Natural killer cell (primary cell): ENCODE results near the gene SLC25A41. TPM values are rescaled to one million over a fixed set of nuclear protein-coding genes. Genes with fewer than 3 reads are reported as not detected.

Experiments used
- ATAC-seq, 3 donors: fragments of 150-1000 bp in 2 of 3; fragments of 200-7000 bp in 1 of 3; cut with Tn5 transposase; 1 replicate in 1 of 3; 2 replicates in 2 of 3; pipeline ENCODE4 v1.10.0; 2021; ENCODE audit warnings: mild to moderate bottlenecking in 2 of 3, moderate library complexity in 2 of 3
- DNase-seq, 2 donors: peaks; one replicate each; pipeline versions ENCODE4 v3.0.0 to v3.0.0-alpha.2; 2013 to 2021; ENCODE audit warnings: mixed read lengths in 1 of 2
- H3K27ac ChIP-seq: one replicate; pipeline ENCODE4 v1.5.1; 2013; ENCODE audit warnings: mild to moderate bottlenecking, low read length
- H3K27me3 ChIP-seq: one replicate; pipeline ENCODE4 v1.6.1; 2013; ENCODE audit warnings: low read length; ENCODE audit not compliant: control insufficient read depth, insufficient read depth
- H3K36me3 ChIP-seq: one replicate; pipeline ENCODE4 v1.6.1; 2013; ENCODE audit warnings: low read length; ENCODE audit not compliant: control insufficient read depth, insufficient read depth
- H3K4me1 ChIP-seq: one replicate; pipeline ENCODE4 v1.6.1; 2013; ENCODE audit warnings: low read length; ENCODE audit not compliant: control insufficient read depth, insufficient read depth
- H3K4me3 ChIP-seq: one replicate; pipeline ENCODE4 v1.5.1; 2013; ENCODE audit warnings: low read length
- H3K9me3 ChIP-seq: one replicate; pipeline ENCODE4 v1.6.1; 2013; ENCODE audit warnings: low read length; ENCODE audit not compliant: control insufficient read depth, insufficient read depth
- H3K27ac Mint-ChIP-seq, 2 donors: one replicate each; pipeline ENCODE4 v1.8.0; 2022; ENCODE audit warnings: mild to moderate bottlenecking in 2 of 2, mixed read lengths in 2 of 2, moderate library complexity in 1 of 2
- H3K27me3 Mint-ChIP-seq, 2 donors: one replicate each; pipeline ENCODE4 v1.8.0; 2022; ENCODE audit warnings: low read depth in 2 of 2, mixed read lengths in 2 of 2
- H3K36me3 Mint-ChIP-seq: one replicate; pipeline ENCODE4 v1.8.0; 2022; ENCODE audit warnings: mixed read lengths
- H3K4me1 Mint-ChIP-seq, 2 donors: one replicate each; pipeline ENCODE4 v1.8.0; 2022; ENCODE audit warnings: mixed read lengths in 2 of 2
- H3K4me3 Mint-ChIP-seq: one replicate; pipeline ENCODE4 v1.8.0; 2022; ENCODE audit warnings: mild to moderate bottlenecking, moderate library complexity, mixed read lengths
- H3K9me3 Mint-ChIP-seq, 2 donors: one replicate each; pipeline ENCODE4 v1.8.0; 2022; ENCODE audit warnings: mixed read lengths in 2 of 2
- WGBS: methylation state at CpG from one replicate; pipeline ENCODE4 v1.1.7; 2013; ENCODE audit warnings: missing lambda C conversion rate; ENCODE audit not compliant: insufficient coverage; 5-methylcytosine and 5-hydroxymethylcytosine counted together
- intact Hi-C: fragments of 100-400 bp; cut with micrococcal nuclease; formaldehyde crosslinking; loops from one replicate; pipeline ENCODE4 v1.14.2; 2022
- total RNA-seq, 4 donors: library from RNA; stranded (reverse); fragments of 120-200 nt in 1 of 4; gene quantifications; one replicate each; pipeline versions ENCODE4 v1.2.3 to v1.2.4, GENCODE V29; 2013 to 2022
- TF ChIP-seq, protein P1 (sequence below): fragments of 200-600 bp; IDR thresholded peaks from one replicate; pipeline ENCODE4 v1.8.0; 2022; ENCODE audit warnings: antibody characterized with exemption

The SLC25A41 gene
- total RNA-seq, 3 donors from 2014 or later (not counting 1 experiment from before 2014, with no cell fraction given) = not detected

DNA sequence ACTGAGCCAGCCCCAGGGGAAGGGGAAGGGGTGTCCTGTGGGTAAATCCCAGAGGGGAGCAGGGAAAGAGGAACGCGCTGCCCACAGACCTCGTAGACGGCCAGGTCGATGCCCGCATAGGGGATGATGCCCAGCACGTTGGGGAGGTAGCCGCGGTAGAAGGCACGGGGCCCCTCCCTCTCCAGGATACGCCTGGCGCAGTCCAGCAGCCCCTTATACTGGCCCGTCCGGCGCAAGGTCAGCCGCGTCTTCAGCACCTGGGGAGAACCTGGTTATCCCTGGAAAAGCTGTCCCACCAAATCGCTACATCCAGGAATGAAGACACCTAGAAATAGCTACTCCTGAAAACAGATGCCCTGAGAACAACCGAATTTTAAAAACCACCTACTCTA lies 18.7 kb upstream of the SLC25A41 start:
- Mint-ChIP-seq H3K4me1 (no peaks in the 10 kb centered on the region), H3K27me3 (peaks cover 0 to 2% of the 10 kb centered on the region in 2 donors), H3K27ac (no peak overlapping the region), H3K4me3 (no peak overlapping the region), H3K9me3 (no peaks in the 10 kb centered on the region), H3K36me3 (no peaks in the 10 kb centered on the region)
- peaks cover 10% of the 10 kb centered on the region for H3K9me3 ChIP-seq
- TF ChIP-seq, protein P1, sequence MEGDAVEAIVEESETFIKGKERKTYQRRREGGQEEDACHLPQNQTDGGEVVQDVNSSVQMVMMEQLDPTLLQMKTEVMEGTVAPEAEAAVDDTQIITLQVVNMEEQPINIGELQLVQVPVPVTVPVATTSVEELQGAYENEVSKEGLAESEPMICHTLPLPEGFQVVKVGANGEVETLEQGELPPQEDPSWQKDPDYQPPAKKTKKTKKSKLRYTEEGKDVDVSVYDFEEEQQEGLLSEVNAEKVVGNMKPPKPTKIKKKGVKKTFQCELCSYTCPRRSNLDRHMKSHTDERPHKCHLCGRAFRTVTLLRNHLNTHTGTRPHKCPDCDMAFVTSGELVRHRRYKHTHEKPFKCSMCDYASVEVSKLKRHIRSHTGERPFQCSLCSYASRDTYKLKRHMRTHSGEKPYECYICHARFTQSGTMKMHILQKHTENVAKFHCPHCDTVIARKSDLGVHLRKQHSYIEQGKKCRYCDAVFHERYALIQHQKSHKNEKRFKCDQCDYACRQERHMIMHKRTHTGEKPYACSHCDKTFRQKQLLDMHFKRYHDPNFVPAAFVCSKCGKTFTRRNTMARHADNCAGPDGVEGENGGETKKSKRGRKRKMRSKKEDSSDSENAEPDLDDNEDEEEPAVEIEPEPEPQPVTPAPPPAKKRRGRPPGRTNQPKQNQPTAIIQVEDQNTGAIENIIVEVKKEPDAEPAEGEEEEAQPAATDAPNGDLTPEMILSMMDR = no peak
- ATAC-seq = no peak
- DNase-seq = no peak
- no peak overlapping the region for H3K27ac ChIP-seq
- 95% methylated on average over 19 of the region's 19 CpGs for WGBS
- H3K27me3 ChIP-seq = no peaks in the 10 kb centered on the region
- H3K4me1 ChIP-seq = no peaks in the 10 kb centered on the region
- intact Hi-C loops = no loop called here
- no peaks in the 10 kb centered on the region for H3K36me3 ChIP-seq
- H3K4me3 ChIP-seq = no peak overlapping the region

DNA sequence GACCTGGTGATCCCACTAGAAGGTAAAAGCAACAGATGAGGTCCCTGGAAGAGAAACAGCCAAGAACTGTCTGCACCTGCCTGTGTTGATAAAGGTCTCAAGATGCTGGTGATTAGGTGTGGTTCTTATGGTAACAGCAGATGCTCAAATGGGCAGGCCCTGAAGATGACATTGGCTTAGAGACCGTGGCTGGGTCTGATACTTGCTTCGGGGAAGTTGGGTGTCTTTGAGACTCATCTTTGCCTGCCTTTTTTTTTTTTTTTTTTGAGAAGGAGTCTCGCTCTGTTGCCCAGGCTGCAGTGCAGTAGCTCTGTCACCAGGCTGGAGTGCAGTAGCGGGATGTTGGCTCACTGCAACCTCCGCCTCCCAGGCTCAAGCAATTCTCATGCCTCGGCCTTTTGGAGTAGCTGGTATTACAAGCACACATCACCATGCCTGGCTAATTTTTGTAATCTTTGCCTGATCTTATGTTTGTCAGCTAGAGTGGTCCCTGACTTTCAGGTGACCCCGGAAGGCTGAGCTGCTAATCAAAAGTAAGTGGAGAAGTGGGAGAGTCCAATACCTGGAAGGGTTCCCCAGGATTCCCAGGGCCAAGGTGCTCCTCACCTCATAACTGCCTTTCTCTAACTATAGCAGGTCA lies 18.1 kb upstream of the SLC25A41 start:
- TF ChIP-seq, protein P1 = no peak
- no peaks in the 10 kb centered on the region for H3K4me1 ChIP-seq
- WGBS = 94% methylated on average over 7 of the region's 7 CpGs
- no peaks in the 10 kb centered on the region for H3K36me3 ChIP-seq
- Mint-ChIP-seq H3K4me3 (no peak overlapping the region), H3K27ac (no peak overlapping the region), H3K4me1 (no peaks in the 10 kb centered on the region), H3K36me3 (no peaks in the 10 kb centered on the region), H3K9me3 (no peaks in the 10 kb centered on the region), H3K27me3 (peaks cover 0 to 2% of the 10 kb centered on the region in 2 donors)
- intact Hi-C loops = no loop called here
- H3K9me3 ChIP-seq = peaks cover 10% of the 10 kb centered on the region
- ATAC-seq (no peak), DNase-seq (no peak)
- no peak overlapping the region for H3K27ac ChIP-seq
- no peaks in the 10 kb centered on the region for H3K27me3 ChIP-seq
- no peak overlapping the region for H3K4me3 ChIP-seq

DNA sequence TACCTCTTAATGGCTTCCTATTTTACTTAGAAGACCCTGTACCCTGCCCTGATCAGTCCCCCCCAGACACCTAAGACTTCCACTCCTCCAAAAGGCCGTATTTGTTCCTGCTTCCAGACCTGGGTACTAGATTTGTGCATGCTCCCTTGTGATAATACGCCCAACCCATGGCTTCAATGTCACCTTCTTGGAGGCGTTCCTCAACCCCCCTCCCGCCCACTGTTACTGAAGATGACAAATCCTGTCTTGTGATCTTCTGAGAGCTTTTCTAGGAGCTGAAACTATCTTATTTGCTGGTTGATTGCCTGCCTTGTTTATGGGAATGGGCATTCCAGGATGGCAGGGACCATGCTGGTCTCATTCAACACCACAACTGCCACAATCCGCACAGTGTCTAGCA lies 16.6 kb upstream of the SLC25A41 start:
- H3K27ac Mint-ChIP-seq = no peak overlapping the region
- TF ChIP-seq, protein P1 = no peak
- H3K36me3 Mint-ChIP-seq = no peaks in the 10 kb centered on the region
- DNase-seq = no peak
- Histone ChIP-seq H3K4me3 (no peak overlapping the region), H3K9me3 (peaks cover 10% of the 10 kb centered on the region), H3K4me1 (no peaks in the 10 kb centered on the region), H3K27me3 (no peaks in the 10 kb centered on the region), H3K27ac (no peak overlapping the region), H3K36me3 (no peaks in the 10 kb centered on the region)
- no peaks in the 10 kb centered on the region for H3K9me3 Mint-ChIP-seq
- peaks cover 0 to 2% of the 10 kb centered on the region in 2 donors for H3K27me3 Mint-ChIP-seq
- 95% methylated on average over 5 of the region's 5 CpGs for WGBS
- H3K4me3 Mint-ChIP-seq = no peak overlapping the region
- ATAC-seq = no peak
- intact Hi-C loops = no loop called here
- H3K4me1 Mint-ChIP-seq = no peaks in the 10 kb centered on the region

DNA sequence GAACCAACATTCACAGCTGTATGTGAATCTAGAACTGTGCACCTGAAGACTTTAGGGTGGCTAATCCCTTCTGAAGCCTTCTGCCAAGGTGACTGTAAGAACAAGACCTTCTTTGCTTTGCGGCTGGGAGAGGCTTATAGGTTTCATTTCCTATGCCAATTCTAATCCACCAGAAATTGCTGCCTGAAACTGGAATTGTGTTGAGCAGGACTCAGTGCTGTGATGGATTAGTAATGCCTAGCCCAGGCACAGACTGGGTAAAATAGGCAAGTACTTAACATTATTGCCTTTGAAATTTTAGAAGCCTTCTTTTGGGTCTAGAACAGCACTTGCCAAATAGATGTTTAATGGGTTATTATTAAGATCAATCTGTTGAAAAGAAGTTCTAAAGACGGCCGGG lies 14.5 kb upstream of the SLC25A41 start:
- TF ChIP-seq, protein P1 = no peak
- ATAC-seq = no peak
- Mint-ChIP-seq H3K27me3 (peaks cover 0 to 2% of the 10 kb centered on the region in 2 donors), H3K4me3 (no peak overlapping the region), H3K4me1 (no peaks in the 10 kb centered on the region), H3K9me3 (no peaks in the 10 kb centered on the region), H3K36me3 (no peaks in the 10 kb centered on the region), H3K27ac (no peak overlapping the region)
- no peak overlapping the region for H3K27ac ChIP-seq
- intact Hi-C loops = no loop called here
- no peaks in the 10 kb centered on the region for H3K4me1 ChIP-seq
- H3K36me3 ChIP-seq = no peaks in the 10 kb centered on the region
- H3K27me3 ChIP-seq = no peaks in the 10 kb centered on the region
- no peak for DNase-seq
- no peak overlapping the region for H3K4me3 ChIP-seq
- no peaks in the 10 kb centered on the region for H3K9me3 ChIP-seq
- WGBS = 99% methylated on average over 3 of the region's 3 CpGs
